ENCODE data around the gene PTPRC. TPM values are rescaled to one million over a fixed set of nuclear protein-coding genes. Genes with fewer than 3 reads are reported as not detected.

Gene PTPRC
- total RNA-seq, 1 donor from 2014 or later, result 33.4 TPM

- intact Hi-C loops (cut with DNase I), result no loop called here
- Histone ChIP-seq H3K9me3 (no peaks in the 10 kb centered on the region), H3K4me1 (no peaks in the 10 kb centered on the region), H3K4me3 (no peak overlapping the region), H3K36me3 (no peaks in the 10 kb centered on the region), H3K27ac (no peak overlapping the region), H3K27me3 (no peaks in the 10 kb centered on the region)
- no peak for TF ChIP-seq POLR2AphosphoS5 (IDR thresholded peaks at IDR 0.05; ENCODE audit: insufficient read depth in 1 of 2, low read depth in 1 of 2)
- TF ChIP-seq POLR2A (IDR thresholded peaks at IDR 0.05), result no peak
- no peak for TF ChIP-seq CTCF (IDR thresholded peaks at IDR 0.05)
- DNase-seq (ENCODE audit: extremely low spot score in 2 of 2), result no peak
Measured at GRCh38 chr1:198638441-198638840, 399 bp upstream of the PTPRC start.

DNA sequence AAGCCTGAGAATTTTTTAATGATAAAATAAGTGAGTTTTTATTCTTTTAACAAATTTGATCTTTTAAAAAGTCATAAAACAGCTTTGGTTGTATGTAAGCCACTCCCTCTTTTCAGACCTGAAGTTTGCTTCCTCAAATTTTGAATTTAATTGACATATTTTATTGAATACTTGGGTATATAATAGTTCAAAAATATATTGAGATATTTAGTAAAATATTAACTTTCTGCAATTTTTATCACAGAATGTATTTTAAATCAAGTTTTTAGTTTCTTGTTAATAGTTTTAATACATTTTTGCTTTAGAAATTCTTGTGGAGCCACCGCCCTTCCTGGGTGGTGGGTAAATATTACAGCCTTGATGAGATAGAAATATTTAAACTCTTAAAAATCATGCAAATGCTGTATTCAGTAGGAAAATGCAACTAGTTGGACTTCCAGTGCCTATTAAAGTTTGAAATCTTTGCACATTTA is 867 bp downstream of the PTPRC start:
- Histone ChIP-seq H3K9me3 (no peaks in the 10 kb centered on the region), H3K27ac (no peak overlapping the region), H3K36me3 (no peaks in the 10 kb centered on the region), H3K4me1 (no peaks in the 10 kb centered on the region), H3K4me3 (peak overlapping the region in 1 of 2 donors; percentile 29), H3K27me3 (no peaks in the 10 kb centered on the region)
- TF ChIP-seq POLR2AphosphoS5 (IDR thresholded peaks at IDR 0.05; ENCODE audit: insufficient read depth in 1 of 2, low read depth in 1 of 2), result no peak
- no peak for TF ChIP-seq POLR2A (IDR thresholded peaks at IDR 0.05)
- TF ChIP-seq CTCF (IDR thresholded peaks at IDR 0.05), result no peak
- intact Hi-C loops (cut with DNase I), result no loop called here
- DNase-seq (ENCODE audit: extremely low spot score in 2 of 2), result no peak

DNA sequence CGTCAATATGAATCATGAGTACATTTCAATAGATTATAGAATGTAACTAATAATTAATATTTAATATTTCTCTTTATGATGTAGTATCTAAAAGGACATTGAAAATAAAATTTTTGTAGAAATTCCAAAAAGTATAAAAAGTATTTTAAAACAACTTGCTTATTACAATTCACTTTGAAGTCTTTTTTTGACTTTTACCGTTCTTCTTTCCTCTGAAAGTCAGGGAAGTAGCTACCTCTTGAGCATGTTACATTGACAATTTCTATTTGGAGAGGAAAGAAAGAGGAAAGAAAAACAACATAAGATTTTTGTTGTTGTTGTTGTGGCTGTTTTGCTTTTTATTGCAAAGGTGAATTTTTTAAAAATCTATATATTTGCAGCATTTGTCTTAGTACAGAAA is 1.3 kb downstream of the PTPRC start:
- no peak for DNase-seq (ENCODE audit: extremely low spot score in 2 of 2)
- Histone ChIP-seq H3K4me3 (peak overlapping the region in 1 of 2 donors; percentile 29), H3K27ac (peak overlapping the region; percentile 30), H3K9me3 (no peaks in the 10 kb centered on the region), H3K4me1 (no peaks in the 10 kb centered on the region), H3K36me3 (no peaks in the 10 kb centered on the region), H3K27me3 (no peaks in the 10 kb centered on the region)
- no peak for TF ChIP-seq POLR2AphosphoS5 (IDR thresholded peaks at IDR 0.05; ENCODE audit: insufficient read depth in 1 of 2, low read depth in 1 of 2)
- no peak for TF ChIP-seq CTCF (IDR thresholded peaks at IDR 0.05)
- TF ChIP-seq POLR2A (IDR thresholded peaks at IDR 0.05), result no peak
- intact Hi-C loops (cut with DNase I), result no loop called here

- H3K4me1 ChIP-seq, result no peaks in the 10 kb centered on the region
- no peaks in the 10 kb centered on the region for H3K36me3 ChIP-seq
- H3K9me3 ChIP-seq, result no peaks in the 10 kb centered on the region
- peak overlapping the region; percentile 30 for H3K27ac ChIP-seq
- H3K4me3 ChIP-seq, result peak overlapping the region in 1 of 2 donors; percentile 29
- H3K27me3 ChIP-seq, result no peaks in the 10 kb centered on the region
- DNase-seq (ENCODE audit: extremely low spot score in 2 of 2), result no peak
- TF ChIP-seq POLR2AphosphoS5 (IDR thresholded peaks at IDR 0.05; ENCODE audit: insufficient read depth in 1 of 2, low read depth in 1 of 2), result no peak
- TF ChIP-seq CTCF (IDR thresholded peaks at IDR 0.05), result no peak
- TF ChIP-seq POLR2A (IDR thresholded peaks at IDR 0.05), result no peak
- intact Hi-C loops (cut with DNase I), result no loop called here
Measured at GRCh38 chr1:198641501-198641900, 2.7 kb downstream of the PTPRC start.

- Histone ChIP-seq H3K36me3 (no peaks in the 10 kb centered on the region), H3K4me1 (no peaks in the 10 kb centered on the region), H3K27ac (peak overlapping the region; percentile 21), H3K9me3 (no peaks in the 10 kb centered on the region), H3K27me3 (no peaks in the 10 kb centered on the region), H3K4me3 (no peak overlapping the region)
- TF ChIP-seq CTCF (IDR thresholded peaks at IDR 0.05) (no peak), POLR2A (IDR thresholded peaks at IDR 0.05) (no peak), POLR2AphosphoS5 (IDR thresholded peaks at IDR 0.05; ENCODE audit: insufficient read depth in 1 of 2, low read depth in 1 of 2) (no peak)
- DNase-seq (ENCODE audit: extremely low spot score in 2 of 2), result no peak
- intact Hi-C loops (cut with DNase I), result no loop called here
Measured at GRCh38 chr1:198641966-198642668, 3.3 kb downstream of the PTPRC start.

All from vagina (tissue), 2 donors.